Renal pelvis (tissue), 4 donors: ENCODE data around the gene HYAL3. TPM values are rescaled to one million over a fixed set of nuclear protein-coding genes. Genes with fewer than 3 reads are reported as not detected.
"Not testable (repeated sequence)": the region's sequence is repeated elsewhere in the genome, so short reads cannot be mapped to it uniquely, and the experiment has no call there.

ENCODE experiments used
- DNase-seq: peaks from one replicate; pipeline ENCODE4 v3.0.0-alpha.2; 2013
- polyA plus RNA-seq, 3 donors: library from polyadenylated mRNA; unstranded; fragments of 120-200 nt; gene quantifications; one replicate each; pipeline ENCODE4 v1.2.1, GENCODE V29; 2013; ENCODE audit not compliant: insufficient read length in 3 of 3

The HYAL3 gene
- polyA plus RNA-seq, 3 donors = 3.9 to 5.7 (median 4.0) TPM

DNA sequence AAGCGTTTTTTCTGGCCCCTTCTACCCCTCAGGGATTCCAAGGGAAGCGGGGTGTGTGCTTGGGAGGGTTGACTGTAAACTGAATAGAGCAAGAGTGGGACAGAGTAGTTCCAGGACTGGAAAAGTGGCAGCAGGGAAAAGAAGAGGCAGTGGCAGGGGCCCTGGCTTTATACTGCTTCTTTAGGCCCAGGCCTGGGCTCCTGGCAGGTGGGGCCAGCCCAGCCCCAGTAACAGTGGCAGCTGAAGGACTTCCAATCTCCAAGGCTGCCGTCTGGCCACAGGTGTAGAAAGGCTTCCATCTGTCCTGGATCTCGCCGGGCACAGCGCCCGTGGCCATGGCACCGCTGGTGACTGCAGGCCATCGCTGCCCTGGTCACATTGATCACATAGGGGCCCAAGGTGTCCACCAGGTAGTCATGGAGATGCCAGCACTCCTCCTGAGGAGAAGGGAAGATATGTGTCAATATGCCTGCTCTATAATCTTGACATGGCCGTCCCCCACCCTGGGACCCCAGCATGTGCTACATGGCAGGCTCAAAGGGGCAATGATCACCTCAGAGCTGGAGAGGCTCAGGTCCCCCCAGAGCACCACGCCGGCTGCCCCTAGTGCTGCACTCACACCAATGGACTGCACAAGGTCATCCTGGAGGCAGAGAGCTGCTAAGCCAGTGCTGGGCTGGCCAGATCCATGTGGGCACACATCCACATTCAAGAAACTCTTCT lies 6.0 kb downstream of the HYAL3 start:
- no peak for DNase-seq

DNA sequence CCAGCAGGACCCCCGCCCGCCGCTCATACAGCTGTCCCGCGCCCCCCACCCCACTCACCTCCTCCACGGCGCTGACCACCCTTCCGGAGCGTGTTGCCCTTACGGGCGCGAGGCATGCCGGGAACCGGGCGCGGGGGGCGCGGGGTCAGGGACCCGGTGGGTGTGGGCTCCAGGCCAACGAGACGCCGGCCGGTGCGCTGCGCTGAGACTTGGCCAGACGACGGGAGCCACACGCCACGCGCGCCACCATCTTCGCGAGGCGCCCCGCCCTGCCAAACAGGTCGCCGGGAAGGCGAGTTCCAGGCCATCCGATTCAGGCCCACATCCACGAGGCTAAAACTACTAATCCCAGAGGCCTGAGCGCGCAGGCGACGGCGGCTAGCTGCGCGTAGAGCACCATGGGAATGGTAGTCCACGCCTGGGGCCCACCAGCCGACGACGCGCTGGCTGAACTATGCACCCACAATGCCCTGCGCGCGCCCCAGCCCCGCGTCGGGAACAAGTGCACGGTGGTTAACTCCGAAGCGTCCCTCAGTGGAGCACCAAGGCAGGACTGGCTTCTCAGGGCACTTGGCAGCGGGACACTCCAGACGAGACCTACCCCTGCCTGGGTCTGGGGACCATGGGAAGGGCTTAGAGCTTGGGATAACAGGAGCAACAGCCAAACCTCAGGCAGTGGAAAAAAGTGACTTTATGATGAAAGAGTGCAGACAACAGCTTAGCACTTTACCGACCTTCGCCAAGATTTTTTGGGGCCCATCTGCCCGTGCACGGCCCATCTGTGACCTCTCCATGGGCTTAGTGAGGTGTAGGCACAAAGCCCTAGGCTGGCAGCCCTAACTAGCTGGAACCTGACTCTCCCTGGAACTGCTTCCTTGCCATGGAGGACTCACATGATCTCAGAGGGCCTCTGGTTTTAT lies 6.8 kb downstream of the HYAL3 start, which contains the start of gene IFRD2:
Gene IFRD2 (minus strand): TSS at position 271 of the 920 bp plus-strand sequence. CDS start 155 bp downstream, at position 116.
- peak; percentile 97 for DNase-seq

DNA sequence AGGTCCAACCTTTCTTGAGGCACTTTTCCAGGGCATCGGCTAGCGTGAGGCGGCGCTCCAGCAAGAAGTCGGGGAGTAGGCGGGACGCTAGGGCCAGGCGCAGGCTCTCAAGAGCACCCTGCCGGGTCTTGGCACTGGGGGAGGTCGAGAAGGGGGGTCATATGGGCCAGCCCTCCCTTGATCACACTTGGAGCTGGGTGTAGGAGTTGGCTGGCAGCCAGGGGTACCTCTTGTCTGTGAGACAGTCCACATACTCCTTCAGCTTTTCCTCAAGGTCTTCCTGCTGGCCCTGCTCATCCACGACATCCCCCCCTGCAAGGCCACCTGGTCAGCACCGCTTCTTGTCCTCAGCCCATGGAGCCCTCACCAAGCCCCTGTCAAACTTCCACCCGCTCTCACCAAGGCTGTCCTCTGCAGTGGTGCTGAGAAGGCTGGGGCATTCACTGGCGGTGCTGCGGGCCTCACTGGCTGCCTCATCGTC lies 9.0 kb downstream of the HYAL3 start:
- no peak for DNase-seq

DNA sequence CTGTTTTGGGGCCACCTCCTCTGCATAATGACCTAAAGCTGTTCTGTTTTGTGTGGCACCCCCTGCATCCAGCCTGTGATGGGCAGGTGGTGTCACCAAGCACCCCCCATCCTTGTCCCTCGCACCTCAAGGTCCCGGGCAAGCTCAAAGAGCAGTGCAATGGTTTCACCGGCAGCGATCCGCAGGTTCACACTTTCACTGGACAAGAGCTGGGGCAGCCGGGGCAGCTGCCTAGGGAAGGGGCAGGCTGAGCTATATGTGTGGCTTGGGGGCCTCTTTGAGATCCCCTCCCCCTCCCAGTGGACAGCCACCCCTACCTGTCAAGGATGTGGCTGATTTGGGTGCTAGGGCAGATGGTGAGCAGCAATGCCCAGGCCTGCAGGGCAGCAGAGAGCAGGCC lies 10.1 kb downstream of the HYAL3 start:
- DNase-seq = no peak

DNA sequence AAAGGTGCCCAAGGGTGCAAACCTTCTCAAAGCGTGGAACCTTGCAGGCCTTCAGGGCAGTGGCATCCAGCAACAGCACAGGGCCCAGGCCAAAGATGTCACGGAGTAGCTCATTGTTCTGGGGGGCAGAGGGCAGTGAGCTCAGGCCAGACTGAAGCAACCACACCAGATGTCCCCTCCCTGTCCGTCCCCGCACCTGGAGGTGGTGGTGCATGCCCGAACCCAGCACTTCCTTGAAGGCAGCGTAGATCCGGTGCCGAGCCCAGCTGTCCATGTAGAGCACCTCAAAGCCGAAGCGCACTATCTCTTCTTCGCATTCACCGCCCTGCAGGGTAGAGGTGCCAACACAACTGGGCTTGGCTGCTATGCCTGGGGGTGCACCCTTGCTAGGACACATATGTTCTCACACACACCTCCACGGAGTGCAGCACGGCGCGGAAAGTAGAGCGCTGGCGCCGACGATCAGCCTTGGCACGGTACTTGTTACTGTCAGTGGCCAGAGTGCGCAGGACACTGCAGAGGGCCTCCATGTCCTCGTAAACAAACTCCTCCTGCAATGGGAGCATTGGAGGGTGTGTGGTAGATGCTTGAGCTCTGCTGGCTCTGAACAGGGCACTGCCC lies 10.7 kb downstream of the HYAL3 start:
- no peak for DNase-seq

DNA sequence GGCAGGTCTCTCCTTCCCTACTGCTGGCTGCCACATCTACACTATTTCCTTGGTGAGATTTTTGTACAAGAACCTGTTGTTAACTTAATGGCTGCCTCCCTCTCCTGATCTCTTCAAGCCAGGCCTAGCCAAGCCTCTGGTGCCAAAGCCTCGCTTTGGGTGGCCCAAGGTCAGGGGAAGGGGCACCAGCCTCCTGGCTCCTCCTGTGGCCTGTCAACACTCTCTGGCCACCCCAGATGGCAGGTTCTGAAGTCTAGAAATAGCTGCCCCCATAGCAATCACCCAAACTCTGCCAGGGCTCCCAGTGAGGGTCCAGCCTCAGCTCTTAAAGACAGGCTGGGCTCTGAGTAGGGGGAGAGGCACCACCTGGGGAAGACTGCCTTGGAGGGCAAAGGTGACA lies 11.9 kb downstream of the HYAL3 start:
- DNase-seq = no peak

DNA sequence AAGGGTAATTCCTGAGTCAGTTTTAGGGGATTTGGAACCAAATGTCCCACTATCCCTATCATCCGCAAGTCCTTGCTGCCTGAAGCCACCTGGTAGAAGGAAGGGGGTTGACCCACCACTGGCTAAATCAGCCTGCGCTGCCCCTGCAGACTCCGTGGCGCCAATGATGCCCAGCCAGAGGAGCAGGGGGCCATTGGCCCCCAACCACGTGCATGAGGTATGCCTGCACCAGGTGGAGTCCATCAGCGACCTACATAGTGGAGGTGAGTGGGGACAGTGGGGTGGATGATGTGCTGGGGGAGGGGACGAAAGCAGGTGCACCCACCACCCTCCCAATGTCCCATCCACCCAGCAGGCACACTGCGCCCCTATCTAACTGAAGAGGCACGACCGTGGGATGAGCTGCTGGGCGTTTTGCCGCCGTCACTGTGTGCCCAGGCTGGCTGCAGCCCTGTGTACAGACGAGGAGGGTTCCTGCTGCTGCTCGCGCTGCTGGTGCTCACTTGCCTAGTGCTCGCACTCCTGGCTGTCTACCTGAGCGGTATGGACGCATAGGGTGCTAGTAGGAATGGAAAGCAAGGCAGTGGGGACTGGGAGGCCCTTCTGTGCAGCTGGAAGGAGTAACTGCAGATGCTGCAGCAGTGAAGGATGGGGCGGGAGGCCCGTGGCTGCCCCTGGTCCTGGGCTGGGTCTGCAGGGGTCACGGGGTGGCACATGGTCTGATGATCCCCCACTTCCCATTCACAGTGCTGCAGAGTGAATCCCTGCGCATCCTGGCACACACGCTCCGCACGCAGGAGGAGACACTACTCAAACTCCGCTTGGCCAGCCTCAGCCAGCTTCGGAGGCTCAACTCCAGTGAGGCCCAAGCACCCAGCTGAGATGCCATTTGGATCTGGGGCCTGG lies 12.6 kb downstream of the HYAL3 start:
- no peak for DNase-seq

DNA sequence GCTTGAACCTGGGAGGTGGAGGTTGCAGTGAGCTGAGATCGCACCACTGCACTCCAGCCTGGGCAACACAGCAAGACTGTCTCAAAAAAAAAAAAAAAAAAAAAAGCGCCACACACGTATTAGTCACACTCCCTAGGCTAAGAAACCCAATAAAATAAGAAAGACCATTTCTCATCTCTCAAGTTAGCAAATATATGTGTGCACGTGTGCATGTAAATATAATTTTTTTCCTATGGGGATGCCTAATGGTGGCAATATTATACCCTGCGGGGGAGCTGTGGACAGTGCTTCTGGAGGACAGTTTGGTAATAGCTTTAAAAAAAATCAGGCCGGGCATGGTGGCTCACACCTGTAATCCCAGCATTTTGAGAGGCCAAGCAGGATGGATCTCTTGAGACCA lies 15.1 kb downstream of the HYAL3 start:
- not testable (repeated sequence) for DNase-seq

DNA sequence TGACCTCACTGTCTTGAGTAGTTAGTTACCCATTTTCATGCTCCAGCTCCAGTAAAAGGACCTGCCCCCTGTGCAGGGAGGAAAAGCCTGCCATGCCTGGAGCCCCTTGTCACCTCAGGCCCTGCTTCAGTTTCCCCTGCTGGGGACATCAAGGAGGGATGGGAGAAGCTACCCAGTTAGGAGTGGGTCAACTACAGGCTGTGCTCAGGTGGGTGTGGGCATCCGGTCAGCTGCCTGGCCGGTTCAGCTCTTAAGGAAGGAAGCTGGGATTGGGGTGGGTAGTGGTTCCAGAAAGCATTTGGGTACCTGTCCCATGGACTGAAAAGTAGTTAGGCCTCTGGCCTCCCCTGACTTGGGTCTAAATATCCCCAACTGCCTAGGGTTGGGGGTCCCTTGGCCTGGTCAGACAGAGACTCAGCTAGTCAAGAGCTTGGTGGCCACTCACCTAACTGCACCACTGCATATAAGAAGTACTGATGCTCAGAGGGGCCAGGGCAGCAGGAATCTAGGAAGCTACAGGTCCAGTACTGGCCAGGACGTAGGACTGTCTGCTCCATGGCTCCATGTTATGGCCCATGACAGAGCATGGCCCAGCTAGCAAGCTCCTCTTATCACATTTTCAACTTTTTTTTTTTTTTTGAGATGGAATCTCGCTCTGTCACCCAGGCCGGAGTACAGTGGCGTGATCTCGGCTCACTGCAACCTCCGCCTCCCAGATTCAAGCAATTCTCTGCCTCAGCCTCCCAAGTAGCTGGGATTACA lies 19.8 kb downstream of the HYAL3 start:
- no peak for DNase-seq

DNA sequence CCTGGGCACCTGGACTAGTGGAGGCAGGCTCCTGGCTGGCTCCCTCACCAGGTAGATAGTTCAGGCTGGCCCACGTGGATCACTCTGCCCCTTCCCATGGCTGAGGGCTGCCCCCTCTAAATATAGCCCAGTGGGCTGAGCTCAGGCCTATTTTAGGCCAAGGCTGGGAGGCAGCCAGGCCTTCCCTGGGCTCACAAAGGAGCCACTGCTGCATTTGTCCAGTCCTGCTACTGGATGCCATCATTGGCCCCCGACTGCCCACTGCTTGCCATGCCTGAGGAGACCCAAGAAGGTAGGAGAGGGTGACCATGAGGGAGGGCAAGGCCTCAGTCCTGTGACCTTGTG lies 20.4 kb downstream of the HYAL3 start, which contains the start of gene LSMEM2:
Gene LSMEM2 (plus strand): TSS at position 208 of the 345 bp plus-strand sequence. CDS start 27 bp downstream, at position 235.
- DNase-seq = no peak

DNA sequence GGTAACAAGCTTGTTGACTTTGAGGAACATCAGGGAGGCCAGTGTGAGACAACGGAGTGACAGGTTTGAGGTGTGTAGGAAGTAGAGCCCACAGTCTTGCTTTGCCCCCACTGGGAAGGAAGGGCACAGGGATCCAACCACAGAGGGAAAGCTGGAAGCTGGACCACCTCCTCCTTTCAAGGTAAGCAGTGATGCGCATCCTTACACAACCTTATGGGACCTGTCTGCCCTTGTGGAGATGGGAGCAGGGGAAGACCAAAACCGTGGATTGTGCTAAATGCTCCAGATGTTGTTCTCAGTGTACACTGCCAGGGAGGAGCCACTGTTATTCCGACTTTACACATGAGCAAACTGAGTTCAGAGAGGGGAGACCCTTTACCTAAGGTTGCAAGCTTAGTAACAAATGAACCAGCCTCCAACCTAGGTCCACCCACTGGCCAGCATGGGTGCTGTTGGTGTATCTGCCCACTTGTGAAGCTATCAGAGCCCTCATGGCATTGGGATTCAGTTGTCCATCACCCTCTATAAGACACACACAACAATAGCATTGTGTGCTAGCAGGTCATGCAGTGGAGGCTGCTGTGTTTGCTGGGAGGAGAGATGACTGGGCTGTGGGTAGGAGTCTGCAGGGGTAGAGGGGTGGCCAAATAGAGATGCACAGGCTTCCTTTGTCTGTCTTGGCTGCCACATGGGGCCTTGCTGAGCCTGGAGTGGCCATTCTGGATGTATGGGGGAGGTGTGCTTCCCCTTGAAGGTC lies 20.9 kb downstream of the HYAL3 start:
- no peak for DNase-seq

DNA sequence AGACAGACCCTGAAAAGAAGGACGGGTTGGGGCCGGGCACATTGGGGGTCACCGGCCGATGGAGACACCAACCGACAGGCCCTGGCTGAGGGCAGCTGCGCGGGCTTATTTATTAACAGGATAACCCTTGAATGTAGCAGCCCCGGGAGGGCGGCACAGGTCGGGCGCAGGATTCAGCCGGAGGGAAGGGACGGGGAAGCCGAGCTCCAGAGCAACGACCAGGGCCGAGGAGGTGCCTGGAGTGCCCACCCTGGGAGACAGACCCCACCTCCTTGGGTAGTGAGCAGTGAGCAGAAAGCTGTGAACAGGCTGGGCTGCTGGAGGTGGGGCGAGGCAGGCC lies 22.5 kb downstream of the HYAL3 start:
- DNase-seq = no peak

DNA sequence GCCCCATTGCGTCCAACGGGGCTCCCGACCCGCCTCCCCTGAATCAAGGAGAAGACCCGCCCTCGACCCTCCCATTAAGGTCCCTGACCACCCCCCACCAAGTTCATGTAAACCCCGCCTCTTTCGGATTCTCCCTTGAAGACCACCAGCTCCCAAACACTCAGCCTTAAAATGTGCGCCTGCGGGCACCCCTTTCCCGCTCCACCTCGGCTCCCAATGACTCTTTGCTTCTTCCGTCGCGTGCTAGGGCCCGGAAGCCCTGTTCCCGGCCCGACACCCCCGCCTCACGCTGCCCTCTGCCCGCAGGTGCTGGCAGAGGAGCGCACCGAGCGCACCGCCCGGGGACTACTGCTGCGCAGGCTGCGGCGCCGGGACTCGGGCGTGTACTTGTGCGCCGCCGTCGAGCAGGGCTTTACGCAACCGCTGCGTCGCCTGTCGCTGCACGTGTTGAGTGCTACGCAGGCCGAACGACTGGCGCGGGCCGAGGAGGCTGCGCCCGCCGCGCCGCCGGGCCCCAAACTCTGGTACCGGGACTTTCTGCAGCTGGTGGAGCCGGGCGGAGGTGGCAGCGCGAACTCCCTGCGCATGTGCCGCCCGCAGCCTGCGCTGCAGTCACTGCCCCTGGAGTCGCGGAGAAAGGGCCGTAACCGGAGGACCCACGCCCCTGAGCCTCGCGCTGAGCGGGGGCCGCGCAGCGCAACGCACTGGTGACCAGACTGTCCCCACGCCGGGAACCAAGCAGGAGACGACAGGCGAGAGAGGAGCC lies 23.0 kb downstream of the HYAL3 start:
- no peak for DNase-seq

DNA sequence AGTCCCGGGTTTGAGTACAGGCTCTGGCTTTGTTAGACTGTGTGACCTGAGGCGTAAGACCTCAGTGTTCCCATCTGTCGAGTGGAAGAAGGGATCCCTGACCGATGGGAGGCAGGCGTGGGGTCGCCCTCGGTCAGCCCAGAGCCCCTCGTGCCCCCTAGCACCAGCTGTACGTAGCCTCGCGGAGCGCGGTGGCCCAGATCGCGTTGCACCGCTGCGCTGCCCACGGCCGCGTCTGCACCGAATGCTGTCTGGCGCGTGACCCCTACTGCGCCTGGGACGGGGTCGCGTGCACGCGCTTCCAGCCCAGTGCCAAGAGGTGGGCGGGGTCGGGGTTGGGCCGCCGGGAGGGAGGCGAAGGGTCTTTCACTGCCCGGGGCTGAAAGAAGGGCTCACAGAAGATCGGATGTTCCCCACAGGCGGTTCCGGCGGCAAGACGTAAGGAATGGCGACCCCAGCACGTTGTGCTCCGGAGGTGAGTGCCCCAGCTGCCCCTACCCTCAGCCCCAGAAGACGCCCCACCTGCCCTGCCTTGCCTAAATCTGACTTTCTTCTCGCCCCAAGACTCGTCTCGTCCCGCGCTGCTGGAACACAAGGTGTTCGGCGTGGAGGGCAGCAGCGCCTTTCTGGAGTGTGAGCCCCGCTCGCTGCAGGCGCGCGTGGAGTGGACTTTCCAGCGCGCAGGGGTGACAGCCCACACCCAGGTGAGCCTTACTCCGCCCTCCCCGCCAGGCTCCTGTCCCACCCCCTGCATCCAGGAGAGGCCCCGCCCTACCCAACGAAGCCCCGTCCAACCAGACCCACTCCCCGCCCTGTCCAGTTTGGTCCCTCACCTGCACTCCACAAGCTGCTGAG lies 23.8 kb downstream of the HYAL3 start:
- DNase-seq = no peak

DNA sequence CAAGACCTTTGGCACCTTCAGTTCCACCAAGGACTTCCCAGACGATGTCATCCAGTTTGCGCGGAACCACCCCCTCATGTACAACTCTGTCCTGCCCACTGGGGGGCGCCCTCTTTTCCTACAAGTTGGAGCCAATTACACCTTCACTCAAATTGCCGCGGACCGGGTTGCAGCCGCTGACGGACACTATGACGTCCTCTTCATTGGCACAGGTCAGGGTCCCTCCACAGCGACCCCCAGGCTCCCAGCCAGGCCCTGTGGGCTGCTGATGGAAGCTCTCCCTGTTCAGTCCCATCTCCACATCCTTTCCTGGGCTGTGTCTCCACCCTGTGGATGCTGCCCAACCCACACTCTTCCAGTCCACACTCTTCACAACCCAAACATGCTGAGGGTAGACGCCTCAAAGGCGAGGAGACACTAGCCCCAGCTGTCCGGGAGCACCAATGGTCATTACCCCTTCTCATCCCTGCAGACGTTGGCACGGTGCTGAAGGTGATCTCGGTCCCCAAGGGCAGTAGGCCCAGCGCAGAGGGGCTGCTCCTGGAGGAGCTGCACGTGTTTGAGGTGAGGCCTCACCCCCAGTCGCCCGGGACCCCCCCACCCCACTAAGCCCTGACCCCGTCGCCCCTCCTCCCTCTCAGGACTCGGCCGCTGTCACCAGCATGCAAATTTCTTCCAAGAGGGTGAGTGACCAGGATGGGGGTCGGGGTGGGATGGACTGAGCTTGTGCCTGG lies 24.7 kb downstream of the HYAL3 start:
- DNase-seq = no peak

DNA sequence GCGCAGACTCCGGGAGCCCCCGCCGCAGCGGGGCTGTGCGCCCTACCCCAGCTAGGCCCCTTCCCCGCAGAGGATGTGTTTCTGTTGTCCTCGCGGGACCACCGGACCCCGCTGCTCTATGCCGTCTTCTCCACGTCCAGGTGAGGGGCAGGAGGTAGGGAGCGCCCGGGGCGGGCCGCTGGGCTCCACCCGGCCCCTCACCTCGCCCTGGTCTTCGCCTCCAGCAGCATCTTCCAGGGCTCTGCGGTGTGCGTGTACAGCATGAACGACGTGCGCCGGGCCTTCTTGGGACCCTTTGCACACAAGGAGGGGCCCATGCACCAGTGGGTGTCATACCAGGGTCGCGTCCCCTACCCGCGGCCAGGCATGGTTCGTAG lies 25.5 kb downstream of the HYAL3 start:
- no peak for DNase-seq

DNA sequence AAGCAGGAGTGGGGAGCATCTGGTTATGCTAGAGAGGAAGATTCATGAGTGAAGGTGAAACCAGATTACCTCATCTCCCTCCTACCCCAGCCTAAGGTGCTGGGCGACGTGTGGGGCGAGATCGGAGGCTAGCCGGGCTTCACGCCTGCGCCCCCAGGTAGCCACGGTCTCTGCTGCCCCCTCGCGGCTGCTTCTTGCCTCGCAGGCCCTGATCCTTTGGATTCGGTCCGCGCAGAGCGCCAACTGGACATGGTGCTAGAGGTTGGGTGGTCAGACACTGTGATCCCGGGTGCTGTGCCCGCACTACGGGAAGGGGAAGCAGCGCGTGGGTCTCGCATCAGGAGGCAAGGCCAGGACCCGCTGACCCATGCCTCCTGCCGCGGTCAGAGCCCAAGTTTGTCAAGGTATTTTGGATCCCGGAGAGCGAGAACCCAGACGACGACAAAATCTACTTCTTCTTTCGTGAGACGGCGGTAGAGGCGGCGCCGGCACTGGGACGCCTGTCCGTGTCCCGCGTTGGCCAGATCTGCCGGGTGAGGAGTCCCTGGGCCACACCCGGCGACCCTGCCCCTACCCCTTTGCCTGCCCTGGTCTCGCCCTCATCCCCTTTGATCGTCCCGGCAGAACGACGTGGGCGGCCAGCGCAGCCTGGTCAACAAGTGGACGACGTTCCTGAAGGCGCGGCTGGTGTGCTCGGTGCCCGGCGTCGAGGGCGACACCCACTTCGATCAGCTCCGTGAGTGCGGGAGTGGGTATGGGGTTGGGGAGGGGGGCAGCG lies 26.1 kb downstream of the HYAL3 start:
- peak; percentile 78 for DNase-seq
